Measurements from ENCODE around the gene CAMTA1.

Gene CAMTA1

DNA sequence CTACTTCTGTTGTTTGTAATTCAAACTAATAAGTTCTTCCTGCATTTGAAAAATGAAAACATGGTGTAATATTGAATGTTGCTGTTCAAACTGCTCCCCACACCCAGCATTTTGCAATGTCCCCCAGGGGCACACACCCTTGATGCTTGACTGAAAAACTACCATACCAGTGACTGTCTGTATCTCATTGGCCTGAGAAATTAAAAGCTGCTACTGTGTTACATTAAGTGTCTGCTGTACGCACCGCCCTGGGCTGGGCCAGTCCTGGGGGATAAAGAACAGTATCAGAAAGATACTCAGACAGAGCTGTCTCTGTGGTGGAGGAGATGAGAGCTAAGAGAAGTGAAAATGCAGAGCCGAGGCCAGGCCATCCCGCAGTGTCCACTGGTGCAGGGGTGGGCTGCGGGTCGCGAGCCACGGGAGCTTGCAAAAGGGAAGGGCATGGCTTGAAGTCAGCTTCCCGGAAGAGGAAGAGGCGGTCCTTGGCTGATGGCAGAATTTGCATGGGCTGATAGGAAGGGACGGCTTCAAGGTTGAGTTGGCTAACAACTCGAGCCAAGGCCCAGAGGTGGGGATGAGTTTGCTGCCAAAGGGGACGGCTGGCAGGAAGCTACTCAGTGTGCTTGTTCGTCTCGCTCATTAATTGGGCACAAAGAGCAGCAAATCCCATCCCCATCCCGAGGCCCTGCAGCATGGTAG, 656.0 kb downstream of the CAMTA1 start:
- H3K4me3 ChIP-seq (ENCODE audit: low read depth, low read length), result no peak overlapping the region
- DNase-seq (ENCODE audit: low read depth), result no peak

GRCh38 chr1:7442036-7442435, 656.8 kb downstream of the CAMTA1 start:
- DNase-seq (ENCODE audit: low read depth), result no peak
- no peak overlapping the region for H3K4me3 ChIP-seq (ENCODE audit: low read depth, low read length)

DNA sequence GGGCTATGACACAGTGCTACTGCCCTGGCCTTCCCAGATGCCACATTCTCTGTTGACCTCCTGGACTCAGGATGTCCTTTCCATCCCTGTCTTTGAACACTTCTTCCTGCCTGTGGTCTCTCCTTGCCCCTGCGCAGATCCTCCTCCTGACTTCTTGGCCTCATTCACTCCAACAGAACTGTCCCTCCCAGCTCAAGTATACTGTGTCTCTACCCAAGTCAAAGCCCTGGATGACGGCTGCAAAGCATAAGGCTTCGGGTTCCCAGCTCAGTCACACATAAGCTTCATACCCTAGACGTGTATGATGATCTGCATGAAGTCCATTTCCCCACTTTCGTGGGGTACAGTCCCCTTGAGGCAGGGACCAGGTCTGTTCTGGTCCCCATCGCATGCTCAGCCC, 657.7 kb downstream of the CAMTA1 start:
- H3K4me3 ChIP-seq (ENCODE audit: low read depth, low read length), result no peak overlapping the region
- DNase-seq (ENCODE audit: low read depth), result no peak

DNA sequence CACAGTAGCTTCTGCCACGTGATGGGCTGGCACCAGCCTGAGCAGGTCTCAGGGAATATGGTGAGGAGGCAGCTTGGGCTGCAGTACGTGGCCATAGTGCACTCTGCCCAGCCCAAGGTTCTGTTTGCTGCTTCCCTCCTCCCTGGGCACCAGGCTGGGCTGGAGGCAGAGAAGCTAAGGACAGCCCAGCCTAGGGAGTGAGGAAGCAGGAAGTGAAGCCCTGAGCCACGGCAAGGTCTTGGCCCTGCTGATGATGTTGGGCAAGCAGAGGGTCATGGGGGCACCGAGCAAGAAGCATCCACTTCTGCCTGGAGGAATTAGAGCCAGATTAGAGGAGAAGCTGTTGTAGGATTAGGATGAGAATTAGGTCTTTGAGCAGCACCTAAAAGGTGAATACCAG, 659.1 kb downstream of the CAMTA1 start:
- DNase-seq (ENCODE audit: low read depth), result no peak
- H3K4me3 ChIP-seq (ENCODE audit: low read depth, low read length), result no peak overlapping the region

DNA sequence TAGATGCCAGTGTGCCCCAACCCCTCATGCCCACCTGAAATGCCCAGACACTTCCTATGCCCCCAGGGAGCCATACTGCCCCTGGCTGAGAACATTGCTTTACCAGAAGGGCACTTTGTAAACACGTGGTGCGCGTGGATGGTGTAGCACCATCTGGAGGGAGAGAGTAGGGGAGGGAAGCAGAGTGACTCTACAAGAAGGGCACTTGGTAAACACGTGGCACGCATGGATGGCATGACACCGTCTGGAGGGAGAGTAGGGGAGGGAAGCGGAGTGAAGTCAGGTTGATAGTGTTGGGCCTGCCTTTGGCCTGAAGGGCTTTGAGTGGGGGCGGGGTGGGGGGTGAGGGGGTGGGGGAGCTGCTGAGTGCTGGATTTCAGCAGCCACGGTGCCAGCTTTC, 661.8 kb downstream of the CAMTA1 start:
- no peak for DNase-seq (ENCODE audit: low read depth)
- H3K4me3 ChIP-seq (ENCODE audit: low read depth, low read length), result no peak overlapping the region

DNA sequence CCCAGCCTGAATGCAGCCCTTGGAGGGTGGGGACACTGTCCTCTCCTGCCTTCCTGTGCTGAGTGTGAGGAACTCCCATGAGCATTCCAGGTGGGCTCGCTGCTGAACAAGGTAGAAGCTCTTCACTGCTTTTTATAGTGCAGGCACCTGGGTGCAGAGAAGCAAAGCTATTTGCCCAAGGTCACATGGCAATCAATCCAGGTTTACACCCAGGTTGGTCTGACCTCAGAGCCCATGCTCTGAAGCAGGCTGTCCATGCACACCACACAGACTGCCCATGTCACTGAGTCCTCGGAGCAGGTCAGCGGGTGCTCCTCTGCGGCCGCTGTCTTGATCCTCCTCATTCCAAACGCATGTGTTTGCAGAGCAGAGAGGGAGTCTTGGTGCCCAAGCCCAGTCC, 662.5 kb downstream of the CAMTA1 start:
- DNase-seq (ENCODE audit: low read depth), result no peak
- no peak overlapping the region for H3K4me3 ChIP-seq (ENCODE audit: low read depth, low read length)

GRCh38 chr1:7448986-7449385, 663.7 kb downstream of the CAMTA1 start:
- H3K4me3 ChIP-seq (ENCODE audit: low read depth, low read length), result no peak overlapping the region

DNA sequence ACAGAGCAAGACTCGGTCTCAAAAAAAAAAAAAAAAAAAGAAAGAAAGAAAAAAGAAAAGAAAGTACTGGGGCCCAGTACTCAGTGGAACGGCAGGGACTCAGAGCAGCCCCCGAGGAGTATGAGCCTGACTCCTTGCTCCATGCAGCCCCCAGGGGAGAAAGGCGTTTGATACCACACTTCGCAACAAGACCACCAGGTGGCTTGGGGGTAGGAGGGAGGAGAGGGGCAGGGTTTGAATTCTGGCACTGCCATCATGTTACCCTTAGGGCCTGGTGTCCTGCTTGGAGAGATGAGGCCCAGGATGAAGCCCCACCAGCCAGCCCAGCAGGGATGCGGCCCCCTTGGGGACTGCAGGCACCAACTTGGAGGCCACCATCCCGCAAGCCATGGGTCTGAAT, 664.5 kb downstream of the CAMTA1 start:
- H3K4me3 ChIP-seq (ENCODE audit: low read depth, low read length), result no peak overlapping the region
- no peak for DNase-seq (ENCODE audit: low read depth)

More at GRCh38 chr1:7448986-7449385, 663.7 kb downstream of the CAMTA1 start:
- DNase-seq (ENCODE audit: low read depth), result no peak

DNA sequence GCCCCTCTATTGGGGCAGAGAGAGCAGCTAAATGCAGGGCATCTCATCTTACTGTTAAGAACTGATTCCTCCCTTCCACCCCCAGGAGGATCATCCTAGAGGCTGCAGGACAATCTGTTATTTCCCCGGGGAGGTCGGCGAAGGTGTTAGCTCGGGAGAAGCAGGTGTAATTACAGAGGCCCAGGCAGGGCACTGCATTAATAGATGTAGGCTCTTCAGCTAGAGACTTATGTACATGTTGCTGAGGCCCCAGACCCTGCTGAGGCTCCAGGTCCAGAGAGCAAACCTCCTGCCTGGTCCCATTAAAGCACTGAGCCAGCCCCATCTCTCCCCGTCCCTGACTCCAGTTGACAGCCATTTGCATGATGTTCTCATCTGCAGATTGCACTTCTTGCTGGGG, 665.6 kb downstream of the CAMTA1 start:
- no peak overlapping the region for H3K4me3 ChIP-seq (ENCODE audit: low read depth, low read length)

GRCh38 chr1:7453038-7453437, 667.8 kb downstream of the CAMTA1 start:
- H3K4me3 ChIP-seq (ENCODE audit: low read depth, low read length), result no peak overlapping the region
- no peak for DNase-seq (ENCODE audit: low read depth)

More for the DNA sequence above, 665.6 kb downstream of the CAMTA1 start:
- DNase-seq (ENCODE audit: low read depth), result no peak

GRCh38 chr1:7454052-7454815, 669.0 kb downstream of the CAMTA1 start:
- H3K4me3 ChIP-seq (ENCODE audit: low read depth, low read length), result no peak overlapping the region
- no peak for DNase-seq (ENCODE audit: low read depth)

GRCh38 chr1:7454895-7455784, 669.9 kb downstream of the CAMTA1 start:
- H3K4me3 ChIP-seq (ENCODE audit: low read depth, low read length), result no peak overlapping the region

DNA sequence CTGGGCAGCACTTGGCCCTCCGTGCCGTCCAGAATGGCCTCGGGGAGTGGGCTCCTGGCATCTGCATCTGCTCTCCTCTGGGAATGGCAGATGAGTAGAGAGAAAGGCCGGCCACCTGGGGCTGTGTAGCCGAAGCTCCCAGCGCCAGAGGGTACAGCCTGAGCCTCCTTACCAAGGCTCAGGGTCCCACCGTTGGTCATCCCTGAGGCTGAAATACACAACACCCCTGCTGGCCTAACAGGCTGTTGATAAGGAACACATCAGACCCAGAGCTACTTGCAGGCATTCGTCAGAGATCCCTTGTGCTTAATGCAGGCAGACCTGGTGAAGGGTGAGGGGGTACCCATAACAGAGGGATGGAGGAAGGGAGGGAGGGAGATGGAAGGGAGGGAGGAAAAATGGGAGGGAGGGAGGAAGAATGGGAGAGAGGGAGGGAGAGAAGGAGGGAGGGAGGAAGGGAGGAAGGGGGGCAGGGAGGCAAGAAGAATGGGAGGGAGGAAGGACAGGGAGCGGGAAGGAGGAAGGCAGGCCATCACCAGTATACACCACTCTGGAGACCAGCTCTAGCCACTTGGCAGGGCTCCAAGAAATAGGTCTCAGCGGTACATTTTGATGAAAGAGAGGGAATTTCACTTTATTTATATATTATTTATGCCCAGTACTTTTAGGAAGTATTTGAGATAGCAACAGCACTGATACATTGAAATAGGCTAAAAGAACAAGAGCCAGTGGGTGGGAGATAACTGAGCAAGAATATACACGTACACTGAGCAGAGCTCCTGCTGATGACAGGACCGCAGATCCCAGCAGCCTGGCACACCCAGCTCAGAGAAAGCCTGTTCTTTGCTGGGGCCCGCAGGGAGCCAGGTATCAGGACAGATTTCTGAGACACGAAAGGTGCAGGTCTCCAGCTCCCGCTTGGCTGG, 670.8 kb downstream of the CAMTA1 start:
- no peak for DNase-seq (ENCODE audit: low read depth)
- no peak overlapping the region for H3K4me3 ChIP-seq (ENCODE audit: low read depth, low read length)

More at GRCh38 chr1:7454895-7455784, 669.9 kb downstream of the CAMTA1 start:
- no peak for DNase-seq (ENCODE audit: low read depth)

DNA sequence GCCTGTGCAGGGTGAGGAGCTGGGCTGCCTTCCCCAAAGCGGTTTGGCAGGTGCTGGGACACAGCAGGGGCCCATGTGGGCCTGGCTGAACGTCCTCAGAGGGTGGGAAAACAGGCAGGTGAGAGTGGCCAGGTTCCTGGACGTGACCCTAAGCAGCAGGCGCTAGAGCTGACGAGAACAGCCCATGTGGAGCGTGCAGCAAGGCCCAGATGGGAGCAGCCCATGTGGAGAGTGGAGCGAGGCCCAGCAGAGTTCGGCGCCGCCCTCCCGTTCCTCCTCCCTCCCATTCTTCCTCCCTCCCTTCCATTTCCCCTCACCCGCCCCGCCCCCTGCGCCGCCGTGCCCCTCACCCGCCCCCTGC, 671.4 kb downstream of the CAMTA1 start:
- no peak for DNase-seq (ENCODE audit: low read depth)
- H3K4me3 ChIP-seq (ENCODE audit: low read depth, low read length), result no peak overlapping the region

- no peak for DNase-seq (ENCODE audit: low read depth)
- no peak overlapping the region for H3K4me3 ChIP-seq (ENCODE audit: low read depth, low read length)
Observed at GRCh38 chr1:7457811-7458210, 672.6 kb downstream of the CAMTA1 start.

- no peak overlapping the region for H3K4me3 ChIP-seq (ENCODE audit: low read depth, low read length)
- no peak for DNase-seq (ENCODE audit: low read depth)
Observed at GRCh38 chr1:7458946-7459345, 673.7 kb downstream of the CAMTA1 start.

DNA sequence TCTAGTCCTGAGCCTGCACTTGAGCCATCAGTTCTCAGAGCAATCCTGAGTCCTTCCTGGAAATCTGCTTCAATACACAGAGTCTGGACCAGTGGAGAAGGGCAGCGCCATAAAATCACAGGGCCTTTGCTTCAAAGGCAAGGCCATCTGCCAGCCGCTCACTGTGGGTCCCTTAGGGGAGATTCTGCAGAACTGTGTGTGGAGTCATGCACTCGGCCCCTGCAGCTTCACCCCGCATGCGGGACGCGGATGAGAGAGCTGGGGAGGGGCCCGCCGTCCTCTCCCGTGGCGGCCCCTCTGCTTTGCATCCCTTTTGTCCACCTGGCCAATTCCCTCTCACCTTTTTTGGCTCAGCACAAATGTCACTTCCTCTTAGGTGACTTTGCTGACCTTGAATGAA, 674.7 kb downstream of the CAMTA1 start:
- DNase-seq (ENCODE audit: low read depth), result no peak
- H3K4me3 ChIP-seq (ENCODE audit: low read depth, low read length), result no peak overlapping the region

- DNase-seq (ENCODE audit: low read depth), result no peak
- no peak overlapping the region for H3K4me3 ChIP-seq (ENCODE audit: low read depth, low read length)
Observed at GRCh38 chr1:7460807-7461206, 675.6 kb downstream of the CAMTA1 start.

- no peak overlapping the region for H3K4me3 ChIP-seq (ENCODE audit: low read depth, low read length)
- no peak for DNase-seq (ENCODE audit: low read depth)
Observed at GRCh38 chr1:7462617-7463016, 677.4 kb downstream of the CAMTA1 start.
